Transverse colon (tissue), 4 donors: Measurements from ENCODE around the gene PLD4.

Experiments used
- EP300 ChIP-seq: sonication (generic); formaldehyde crosslinking; IDR thresholded peaks from one replicate; pipeline ENCODE4 v1.6.1; 2017; ENCODE audit warnings: antibody characterized with exemption, low read depth
- POLR2A ChIP-seq: fragments of 450-650 bp; IDR thresholded peaks from one replicate; pipeline ENCODE4 v1.6.1; 2016; ENCODE audit warnings: antibody characterized with exemption, mild to moderate bottlenecking, moderate library complexity
- POLR2AphosphoS5 ChIP-seq, 3 donors: sonication (generic); formaldehyde crosslinking; IDR thresholded peaks; one replicate each; pipeline ENCODE4 v1.6.1; 2016; ENCODE audit warnings: antibody characterized with exemption in 3 of 3
- TF ChIP-seq, protein P1 (sequence below), 5 experiments: fragments of 200-600 bp in 3 of 5; fragments of 450-650 bp in 2 of 5; sonication (generic) in 3 of 5; IDR thresholded peaks; 1 replicate in 2 of 5; 2 replicates in 3 of 5; pipeline ENCODE4 v1.5.1; 2016 to 2017; ENCODE audit warnings: antibody characterized with exemption in 5 of 5, inconsistent platforms in 3 of 5, mild to moderate bottlenecking in 2 of 5, moderate library complexity in 1 of 5

DNA sequence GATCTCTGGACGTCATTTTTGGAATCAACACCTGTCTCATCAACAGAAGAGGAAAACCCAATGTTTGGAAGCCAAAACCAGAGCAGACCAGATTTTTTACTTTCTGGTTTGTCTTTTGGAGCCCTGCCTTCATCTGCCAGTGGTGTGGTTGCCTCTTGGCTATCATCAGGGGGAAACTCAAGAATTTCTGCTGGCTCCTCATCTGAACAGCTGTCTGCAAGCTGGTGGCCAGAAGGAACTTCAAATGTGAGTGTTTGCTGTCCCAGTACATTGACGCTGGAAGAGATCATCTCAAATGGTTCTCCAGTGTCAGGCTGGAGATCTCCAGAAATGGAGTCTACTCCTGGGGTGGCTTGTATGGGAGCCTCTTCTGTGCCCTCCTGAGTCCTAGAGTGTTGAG, 13.8 kb downstream of the PLD4 start:
- TF ChIP-seq, protein P1, sequence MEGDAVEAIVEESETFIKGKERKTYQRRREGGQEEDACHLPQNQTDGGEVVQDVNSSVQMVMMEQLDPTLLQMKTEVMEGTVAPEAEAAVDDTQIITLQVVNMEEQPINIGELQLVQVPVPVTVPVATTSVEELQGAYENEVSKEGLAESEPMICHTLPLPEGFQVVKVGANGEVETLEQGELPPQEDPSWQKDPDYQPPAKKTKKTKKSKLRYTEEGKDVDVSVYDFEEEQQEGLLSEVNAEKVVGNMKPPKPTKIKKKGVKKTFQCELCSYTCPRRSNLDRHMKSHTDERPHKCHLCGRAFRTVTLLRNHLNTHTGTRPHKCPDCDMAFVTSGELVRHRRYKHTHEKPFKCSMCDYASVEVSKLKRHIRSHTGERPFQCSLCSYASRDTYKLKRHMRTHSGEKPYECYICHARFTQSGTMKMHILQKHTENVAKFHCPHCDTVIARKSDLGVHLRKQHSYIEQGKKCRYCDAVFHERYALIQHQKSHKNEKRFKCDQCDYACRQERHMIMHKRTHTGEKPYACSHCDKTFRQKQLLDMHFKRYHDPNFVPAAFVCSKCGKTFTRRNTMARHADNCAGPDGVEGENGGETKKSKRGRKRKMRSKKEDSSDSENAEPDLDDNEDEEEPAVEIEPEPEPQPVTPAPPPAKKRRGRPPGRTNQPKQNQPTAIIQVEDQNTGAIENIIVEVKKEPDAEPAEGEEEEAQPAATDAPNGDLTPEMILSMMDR (IDR thresholded peaks at IDR 0.05), result no peak
- TF ChIP-seq POLR2AphosphoS5 (IDR thresholded peaks at IDR 0.05), result no peak
- TF ChIP-seq POLR2A, result no peak
- TF ChIP-seq EP300, result no peak
